ENCODE results near the gene CAMK2G.

- TF ChIP-seq POLR2A (IDR thresholded peaks at IDR 0.05) (no peak), CTCF (IDR thresholded peaks at IDR 0.05) (no peak)
These were observed 41.0 kb upstream of the CAMK2G start for GRCh38 chr10:73915206-73915851.

All from heart left ventricle (tissue), 13 donors.